Measurements from ENCODE around the gene ANKMY1. TPM values are rescaled to one million over a fixed set of nuclear protein-coding genes. Genes with fewer than 3 reads are reported as not detected.

ANKMY1 gene
- total RNA-seq, 3 donors from 2014 or later (not counting 1 experiment from before 2014, with no cell fraction given): 43.8 to 51.5 (median 46.6) TPM

DNA sequence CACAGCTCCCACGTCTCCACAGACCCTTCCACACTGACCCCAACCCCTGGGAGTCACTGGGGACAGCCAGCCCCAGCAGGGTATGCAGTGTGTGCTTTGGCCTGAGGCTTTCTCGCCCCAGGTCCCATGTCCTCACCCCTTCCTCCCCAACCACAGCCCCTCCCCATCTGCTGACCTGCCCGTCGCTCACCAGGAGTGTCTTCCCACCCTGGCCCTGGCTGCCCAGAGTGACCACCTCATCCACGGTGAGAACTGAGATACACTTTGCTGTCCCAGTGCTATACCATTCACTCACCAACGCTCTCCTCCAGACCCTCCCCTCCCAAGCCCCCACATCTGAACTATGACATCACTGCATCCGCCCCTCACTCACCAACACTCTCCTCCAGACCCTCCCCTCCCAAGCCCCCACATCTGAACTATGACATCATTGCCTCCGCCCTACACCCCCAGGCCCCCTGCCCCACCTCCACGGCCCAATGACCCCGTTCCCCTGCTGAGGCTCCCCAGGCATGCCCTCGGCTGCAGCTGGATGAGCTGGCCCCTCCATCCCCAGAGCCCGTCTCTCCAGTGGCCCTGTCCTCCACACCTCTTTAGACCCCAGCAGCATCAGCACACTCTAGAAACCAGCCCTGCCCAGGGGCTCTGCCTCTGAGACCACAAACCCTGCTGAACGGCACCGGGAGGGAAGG, 55.2 kb downstream of the ANKMY1 start:
- Mint-ChIP-seq H3K9me3 (no peaks in the 10 kb centered on the region), H3K27me3 (ENCODE audit: low read depth in 2 of 2) (no peaks in the 10 kb centered on the region), H3K4me3 (no peak overlapping the region), H3K27ac (no peak overlapping the region), H3K4me1 (no peaks in the 10 kb centered on the region), H3K36me3 (no peaks in the 10 kb centered on the region)
- WGBS (ENCODE audit: insufficient coverage): 95% methylated on average over 14 of the region's 14 CpGs
- ATAC-seq: no peak
- Histone ChIP-seq H3K4me3 (ENCODE audit: low read length) (no peak overlapping the region), H3K36me3 (ENCODE audit: control insufficient read depth, insufficient read depth, low read length) (peaks cover 4% of the 10 kb centered on the region), H3K9me3 (ENCODE audit: control insufficient read depth, insufficient read depth, low read length) (no peaks in the 10 kb centered on the region), H3K27ac (ENCODE audit: low read length) (no peak overlapping the region), H3K27me3 (ENCODE audit: control insufficient read depth, insufficient read depth, low read length) (no peaks in the 10 kb centered on the region), H3K4me1 (ENCODE audit: control insufficient read depth, insufficient read depth, low read length) (no peaks in the 10 kb centered on the region)
- TF ChIP-seq, protein P1, sequence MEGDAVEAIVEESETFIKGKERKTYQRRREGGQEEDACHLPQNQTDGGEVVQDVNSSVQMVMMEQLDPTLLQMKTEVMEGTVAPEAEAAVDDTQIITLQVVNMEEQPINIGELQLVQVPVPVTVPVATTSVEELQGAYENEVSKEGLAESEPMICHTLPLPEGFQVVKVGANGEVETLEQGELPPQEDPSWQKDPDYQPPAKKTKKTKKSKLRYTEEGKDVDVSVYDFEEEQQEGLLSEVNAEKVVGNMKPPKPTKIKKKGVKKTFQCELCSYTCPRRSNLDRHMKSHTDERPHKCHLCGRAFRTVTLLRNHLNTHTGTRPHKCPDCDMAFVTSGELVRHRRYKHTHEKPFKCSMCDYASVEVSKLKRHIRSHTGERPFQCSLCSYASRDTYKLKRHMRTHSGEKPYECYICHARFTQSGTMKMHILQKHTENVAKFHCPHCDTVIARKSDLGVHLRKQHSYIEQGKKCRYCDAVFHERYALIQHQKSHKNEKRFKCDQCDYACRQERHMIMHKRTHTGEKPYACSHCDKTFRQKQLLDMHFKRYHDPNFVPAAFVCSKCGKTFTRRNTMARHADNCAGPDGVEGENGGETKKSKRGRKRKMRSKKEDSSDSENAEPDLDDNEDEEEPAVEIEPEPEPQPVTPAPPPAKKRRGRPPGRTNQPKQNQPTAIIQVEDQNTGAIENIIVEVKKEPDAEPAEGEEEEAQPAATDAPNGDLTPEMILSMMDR (IDR thresholded peaks at IDR 0.05): no peak
- peak in 1 of 2 donors; percentile 10 for DNase-seq
- intact Hi-C loops (cut with micrococcal nuclease): no loop called here

DNA sequence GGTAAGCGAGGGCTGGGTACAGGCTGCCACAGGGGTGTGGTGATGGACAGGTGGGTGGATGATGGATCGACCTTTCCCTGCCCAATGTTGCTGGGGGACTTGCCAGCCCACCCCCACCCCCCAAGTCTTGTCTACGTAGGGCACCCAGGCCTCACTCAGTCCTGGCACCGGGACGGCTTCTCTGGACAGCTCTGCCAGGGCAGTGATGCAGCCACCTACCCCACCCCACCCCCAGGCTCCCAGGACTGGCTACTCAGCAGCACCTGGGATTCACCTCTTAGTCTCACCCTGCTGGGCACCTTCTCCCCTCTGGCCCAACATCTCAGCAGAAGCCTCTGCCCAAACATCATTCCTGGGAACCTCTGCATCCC, 55.7 kb downstream of the ANKMY1 start:
- WGBS (ENCODE audit: insufficient coverage): 97% methylated on average over 5 of the region's 5 CpGs
- H3K36me3 Mint-ChIP-seq: no peaks in the 10 kb centered on the region
- no peaks in the 10 kb centered on the region for H3K27me3 ChIP-seq (ENCODE audit: control insufficient read depth, insufficient read depth, low read length)
- no peaks in the 10 kb centered on the region for H3K9me3 Mint-ChIP-seq
- no peak for ATAC-seq
- H3K36me3 ChIP-seq (ENCODE audit: control insufficient read depth, insufficient read depth, low read length): peaks cover 8% of the 10 kb centered on the region
- no peak overlapping the region for H3K27ac ChIP-seq (ENCODE audit: low read length)
- no peaks in the 10 kb centered on the region for H3K4me1 ChIP-seq (ENCODE audit: control insufficient read depth, insufficient read depth, low read length)
- no peaks in the 10 kb centered on the region for H3K9me3 ChIP-seq (ENCODE audit: control insufficient read depth, insufficient read depth, low read length)
- no peak overlapping the region for H3K4me3 Mint-ChIP-seq
- no peaks in the 10 kb centered on the region for H3K4me1 Mint-ChIP-seq
- peak in 1 of 2 donors; percentile 9 for DNase-seq
- no peak overlapping the region for H3K4me3 ChIP-seq (ENCODE audit: low read length)
- intact Hi-C loops (cut with micrococcal nuclease): no loop called here
- TF ChIP-seq, protein P1 (IDR thresholded peaks at IDR 0.05): no peak
- no peak overlapping the region for H3K27ac Mint-ChIP-seq
- no peaks in the 10 kb centered on the region for H3K27me3 Mint-ChIP-seq (ENCODE audit: low read depth in 2 of 2)

DNA sequence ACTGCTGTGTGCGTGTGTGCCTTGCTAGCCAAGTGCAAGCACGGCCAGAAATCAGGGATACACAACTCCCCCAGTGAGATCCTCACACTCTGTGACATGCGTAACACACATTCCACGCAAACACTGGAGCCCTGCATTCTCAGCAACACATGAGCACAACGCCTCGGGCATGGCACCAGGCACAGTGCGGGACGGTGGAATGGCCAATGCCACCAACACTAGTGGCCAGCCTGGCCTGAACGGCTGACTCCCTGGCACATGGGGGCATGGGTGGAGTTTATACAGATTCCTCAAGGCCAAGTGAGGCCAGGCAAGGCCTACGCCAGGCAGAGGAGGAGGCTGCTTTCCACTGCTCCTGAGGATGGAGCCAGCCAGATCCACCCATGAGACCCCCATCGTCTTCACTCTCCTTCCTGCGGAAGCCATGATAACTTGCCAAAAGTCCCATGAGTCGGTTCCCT, 56.2 kb downstream of the ANKMY1 start:
- Mint-ChIP-seq H3K27me3 (ENCODE audit: low read depth in 2 of 2) (no peaks in the 10 kb centered on the region), H3K27ac (no peak overlapping the region), H3K36me3 (no peaks in the 10 kb centered on the region), H3K4me3 (no peak overlapping the region), H3K4me1 (no peaks in the 10 kb centered on the region), H3K9me3 (no peaks in the 10 kb centered on the region)
- TF ChIP-seq, protein P1 (IDR thresholded peaks at IDR 0.05): no peak
- Histone ChIP-seq H3K27ac (ENCODE audit: low read length) (no peak overlapping the region), H3K4me1 (ENCODE audit: control insufficient read depth, insufficient read depth, low read length) (no peaks in the 10 kb centered on the region), H3K9me3 (ENCODE audit: control insufficient read depth, insufficient read depth, low read length) (no peaks in the 10 kb centered on the region), H3K36me3 (ENCODE audit: control insufficient read depth, insufficient read depth, low read length) (peaks cover 11% of the 10 kb centered on the region), H3K4me3 (ENCODE audit: low read length) (no peak overlapping the region), H3K27me3 (ENCODE audit: control insufficient read depth, insufficient read depth, low read length) (no peaks in the 10 kb centered on the region)
- WGBS (ENCODE audit: insufficient coverage): 95% methylated on average over 13 of the region's 13 CpGs
- no peak for ATAC-seq
- no peak for DNase-seq
- intact Hi-C loops (cut with micrococcal nuclease): no loop called here

All from natural killer cell (primary cell).